NB4 (cell line): ENCODE measurements around the gene RRH.

ENCODE experiments used
- POLR2A ChIP-seq: IDR thresholded peaks from 2 replicates; pipeline ENCODE4 v1.6.1; 2011; ENCODE audit warnings: mild to moderate bottlenecking; ENCODE audit not compliant: insufficient read length; ENCODE audit errors: extremely low read depth
- TF ChIP-seq, protein P1 (sequence below): IDR thresholded peaks from one replicate; pipeline ENCODE4 v1.5.1; 2012; ENCODE audit warnings: low read depth, low read length
- TF ChIP-seq, protein P2 (sequence below): IDR thresholded peaks from 2 replicates; pipeline ENCODE4 v1.6.1; 2011; ENCODE audit warnings: low read depth, low read length

DNA sequence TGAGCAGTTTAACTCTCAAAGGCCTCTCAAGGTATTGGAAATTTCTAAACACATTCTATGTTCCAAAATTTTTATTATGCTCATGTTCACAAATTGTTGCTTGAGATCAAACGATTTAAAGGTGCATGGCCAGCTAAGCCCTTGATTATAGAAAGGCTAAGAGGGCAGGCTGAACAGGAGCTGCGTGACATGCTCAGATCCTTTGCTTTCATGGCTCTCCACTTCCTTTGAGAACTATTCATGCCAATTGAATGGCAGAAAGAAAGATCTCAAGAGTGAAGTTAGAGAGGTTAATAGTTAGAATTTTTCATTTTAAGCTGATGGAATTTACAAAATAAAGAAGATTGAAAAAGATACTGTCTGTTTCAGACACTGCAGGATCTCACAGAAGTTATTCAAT is 20.7 kb downstream of the RRH start:
- TF ChIP-seq, protein P1, sequence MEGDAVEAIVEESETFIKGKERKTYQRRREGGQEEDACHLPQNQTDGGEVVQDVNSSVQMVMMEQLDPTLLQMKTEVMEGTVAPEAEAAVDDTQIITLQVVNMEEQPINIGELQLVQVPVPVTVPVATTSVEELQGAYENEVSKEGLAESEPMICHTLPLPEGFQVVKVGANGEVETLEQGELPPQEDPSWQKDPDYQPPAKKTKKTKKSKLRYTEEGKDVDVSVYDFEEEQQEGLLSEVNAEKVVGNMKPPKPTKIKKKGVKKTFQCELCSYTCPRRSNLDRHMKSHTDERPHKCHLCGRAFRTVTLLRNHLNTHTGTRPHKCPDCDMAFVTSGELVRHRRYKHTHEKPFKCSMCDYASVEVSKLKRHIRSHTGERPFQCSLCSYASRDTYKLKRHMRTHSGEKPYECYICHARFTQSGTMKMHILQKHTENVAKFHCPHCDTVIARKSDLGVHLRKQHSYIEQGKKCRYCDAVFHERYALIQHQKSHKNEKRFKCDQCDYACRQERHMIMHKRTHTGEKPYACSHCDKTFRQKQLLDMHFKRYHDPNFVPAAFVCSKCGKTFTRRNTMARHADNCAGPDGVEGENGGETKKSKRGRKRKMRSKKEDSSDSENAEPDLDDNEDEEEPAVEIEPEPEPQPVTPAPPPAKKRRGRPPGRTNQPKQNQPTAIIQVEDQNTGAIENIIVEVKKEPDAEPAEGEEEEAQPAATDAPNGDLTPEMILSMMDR, result no peak
- TF ChIP-seq POLR2A, result no peak
- TF ChIP-seq, protein P2, sequence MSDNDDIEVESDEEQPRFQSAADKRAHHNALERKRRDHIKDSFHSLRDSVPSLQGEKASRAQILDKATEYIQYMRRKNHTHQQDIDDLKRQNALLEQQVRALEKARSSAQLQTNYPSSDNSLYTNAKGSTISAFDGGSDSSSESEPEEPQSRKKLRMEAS, result no peak
